ENCODE measurements around the gene GPR32. TPM values are rescaled to one million over a fixed set of nuclear protein-coding genes. Genes with fewer than 3 reads are reported as not detected.
"Not testable (repeated sequence)": the region's sequence is repeated elsewhere in the genome, so short reads cannot be mapped to it uniquely, and the experiment has no call there.

The GPR32 gene
- total RNA-seq, 4 donors from 2014 or later = not detected

- DNase-seq = no peak
- TF ChIP-seq CTCF (IDR thresholded peaks at IDR 0.05) = no peak
- no peak for TF ChIP-seq POLR2A (IDR thresholded peaks at IDR 0.05)
- WGBS, 2 donors = 53 to 58% methylated on average over 6 of the region's 6 CpGs
- no peaks in the 10 kb centered on the region for H3K9me3 ChIP-seq
- intact Hi-C loops (cut with DNase I) = no loop called here
- no peak overlapping the region for H3K4me3 ChIP-seq
- H3K27me3 ChIP-seq = peaks cover 0 to 36% (median 0%) of the 10 kb centered on the region in 4 donors
- H3K4me1 ChIP-seq = no peaks in the 10 kb centered on the region
- H3K36me3 ChIP-seq = no peaks in the 10 kb centered on the region
- H3K27ac ChIP-seq = no peak overlapping the region
Observed at GRCh38 chr19:50749490-50749889, 20.8 kb upstream of the GPR32 start.

- 57 to 64% methylated on average over 4 to 15 of the region's 15 CpGs for WGBS, 2 donors
- no peak for DNase-seq
- Histone ChIP-seq H3K36me3 (no peaks in the 10 kb centered on the region), H3K4me1 (no peaks in the 10 kb centered on the region), H3K9me3 (no peaks in the 10 kb centered on the region), H3K27ac (no peak overlapping the region), H3K27me3 (peaks cover 0 to 42% (median 0%) of the 10 kb centered on the region in 4 donors), H3K4me3 (no peak overlapping the region)
- intact Hi-C loops (cut with DNase I) = no loop called here
- no peak for TF ChIP-seq CTCF (IDR thresholded peaks at IDR 0.05)
- TF ChIP-seq POLR2A (IDR thresholded peaks at IDR 0.05) = no peak
Observed at GRCh38 chr19:50750010-50750409, 20.3 kb upstream of the GPR32 start.

- intact Hi-C loops (cut with DNase I) = no loop called here
- 76 to 78% methylated on average over 3 to 4 of the region's 4 CpGs for WGBS, 2 donors
- peaks cover 0 to 53% (median 0%) of the 10 kb centered on the region in 4 donors for H3K27me3 ChIP-seq
Observed at GRCh38 chr19:50753879-50754278, 16.4 kb upstream of the GPR32 start.

GRCh38 chr19:50756244-50756643, 14.0 kb upstream of the GPR32 start:
- 68 to 69% methylated on average over 8 of the region's 8 CpGs for WGBS, 2 donors
- H3K4me1 ChIP-seq; intact Hi-C loops (cut with DNase I); H3K36me3 ChIP-seq; H3K4me3 ChIP-seq; DNase-seq; H3K9me3 ChIP-seq; H3K27ac ChIP-seq: not testable (repeated sequence)
- H3K27me3 ChIP-seq = peaks cover 0 to 33% (median 0%) of the 10 kb centered on the region in 4 donors

More at GRCh38 chr19:50753879-50754278, 16.4 kb upstream of the GPR32 start:
- no peaks in the 10 kb centered on the region for H3K9me3 ChIP-seq
- no peak overlapping the region for H3K27ac ChIP-seq
- TF ChIP-seq CTCF (IDR thresholded peaks at IDR 0.05) (no peak), POLR2A (IDR thresholded peaks at IDR 0.05) (no peak)
- DNase-seq = no peak
- no peaks in the 10 kb centered on the region for H3K4me1 ChIP-seq
- no peak overlapping the region for H3K4me3 ChIP-seq
- H3K36me3 ChIP-seq = no peaks in the 10 kb centered on the region

- H3K36me3 ChIP-seq; H3K9me3 ChIP-seq; H3K4me3 ChIP-seq; intact Hi-C loops (cut with DNase I); DNase-seq; H3K27ac ChIP-seq; H3K4me1 ChIP-seq: not testable (repeated sequence)
- peaks cover 0 to 30% (median 0%) of the 10 kb centered on the region in 4 donors for H3K27me3 ChIP-seq
- WGBS, 2 donors = 85 to 92% methylated on average over 3 of the region's 3 CpGs
Observed at GRCh38 chr19:50757624-50758023, 12.6 kb upstream of the GPR32 start.

GRCh38 chr19:50759076-50759475, 11.2 kb upstream of the GPR32 start:
- H3K4me1 ChIP-seq; H3K4me3 ChIP-seq; intact Hi-C loops (cut with DNase I); H3K9me3 ChIP-seq; DNase-seq; H3K27ac ChIP-seq; H3K36me3 ChIP-seq: not testable (repeated sequence)
- WGBS, 2 donors = 68 to 83% methylated on average over 5 to 11 of the region's 18 CpGs
- peaks cover 0 to 38% (median 0%) of the 10 kb centered on the region in 4 donors for H3K27me3 ChIP-seq

- 56 to 65% methylated on average over 3 to 4 of the region's 4 CpGs for WGBS, 2 donors
- Histone ChIP-seq H3K4me1 (no peaks in the 10 kb centered on the region), H3K27me3 (peaks cover 0 to 36% (median 0%) of the 10 kb centered on the region in 4 donors), H3K4me3 (no peak overlapping the region), H3K36me3 (no peaks in the 10 kb centered on the region), H3K9me3 (no peaks in the 10 kb centered on the region), H3K27ac (no peak overlapping the region)
- intact Hi-C loops (cut with DNase I) = no loop called here
- no peak for DNase-seq
- TF ChIP-seq POLR2A (IDR thresholded peaks at IDR 0.05) (no peak), CTCF (IDR thresholded peaks at IDR 0.05) (no peak)
Observed at GRCh38 chr19:50759886-50760285, 10.4 kb upstream of the GPR32 start.

- H3K4me1 ChIP-seq; H3K4me3 ChIP-seq; DNase-seq; H3K36me3 ChIP-seq; H3K9me3 ChIP-seq; intact Hi-C loops (cut with DNase I); H3K27ac ChIP-seq: not testable (repeated sequence)
- peaks cover 0 to 39% (median 0%) of the 10 kb centered on the region in 4 donors for H3K27me3 ChIP-seq
- 35 to 58% methylated on average over 2 to 3 of the region's 3 CpGs for WGBS, 2 donors
Observed at GRCh38 chr19:50761501-50761900, 8.8 kb upstream of the GPR32 start.

GRCh38 chr19:50763521-50763920, 6.7 kb upstream of the GPR32 start:
- H3K36me3 ChIP-seq; intact Hi-C loops (cut with DNase I): not testable (repeated sequence)
- WGBS, 2 donors = 51 to 100% methylated on average over 1 to 6 of the region's 13 CpGs

More at GRCh38 chr19:50763521-50763920, 6.7 kb upstream of the GPR32 start:
- H3K4me3 ChIP-seq, H3K4me1 ChIP-seq, H3K9me3 ChIP-seq, H3K27ac ChIP-seq, DNase-seq: not testable (repeated sequence)
- peaks cover 0 to 29% (median 0%) of the 10 kb centered on the region in 4 donors for H3K27me3 ChIP-seq
